ENCODE results near the gene SERPINA1.
"Not testable (repeated sequence)": the region's sequence is repeated elsewhere in the genome, so short reads cannot be mapped to it uniquely, and the experiment has no call there.

The SERPINA1 gene

GRCh38 chr14:94349276-94349675, 39.1 kb downstream of the SERPINA1 start:
- in situ Hi-C loops (cut with MboI; ENCODE audit: low sequenced_read_pairs) = no loop called here

- in situ Hi-C loops (cut with MboI; ENCODE audit: low sequenced_read_pairs) = no loop called here
Observed at GRCh38 chr14:94348836-94349235, 39.6 kb downstream of the SERPINA1 start.

- in situ Hi-C loops (cut with MboI; ENCODE audit: low sequenced_read_pairs) = no loop called here
Observed at GRCh38 chr14:94346841-94347240, 41.6 kb downstream of the SERPINA1 start.

- in situ Hi-C loops (cut with MboI; ENCODE audit: low sequenced_read_pairs) = not testable (repeated sequence)
Observed at GRCh38 chr14:94346065-94346786, 42.2 kb downstream of the SERPINA1 start.

- in situ Hi-C loops (cut with MboI; ENCODE audit: low sequenced_read_pairs) = no loop called here
Observed at GRCh38 chr14:94345344-94346064, 42.9 kb downstream of the SERPINA1 start.

GRCh38 chr14:94344389-94344788, 44.0 kb downstream of the SERPINA1 start:
- in situ Hi-C loops (cut with MboI; ENCODE audit: low sequenced_read_pairs) = no loop called here

- in situ Hi-C loops (cut with MboI; ENCODE audit: low sequenced_read_pairs) = no loop called here
Observed at GRCh38 chr14:94343238-94344005, 45.0 kb downstream of the SERPINA1 start.

GRCh38 chr14:94342334-94342934, 46.0 kb downstream of the SERPINA1 start:
- in situ Hi-C loops (cut with MboI; ENCODE audit: low sequenced_read_pairs) = no loop called here

GRCh38 chr14:94341656-94342333, 46.6 kb downstream of the SERPINA1 start:
- in situ Hi-C loops (cut with MboI; ENCODE audit: low sequenced_read_pairs) = no loop called here

GRCh38 chr14:94340533-94340932, 47.9 kb downstream of the SERPINA1 start:
- in situ Hi-C loops (cut with MboI; ENCODE audit: low sequenced_read_pairs) = no loop called here

- in situ Hi-C loops (cut with MboI; ENCODE audit: low sequenced_read_pairs) = no loop called here
Observed at GRCh38 chr14:94338023-94338422, 50.4 kb downstream of the SERPINA1 start.

- in situ Hi-C loops (cut with MboI; ENCODE audit: low sequenced_read_pairs) = no loop called here
Observed at GRCh38 chr14:94337274-94337673, 51.1 kb downstream of the SERPINA1 start.

- in situ Hi-C loops (cut with MboI; ENCODE audit: low sequenced_read_pairs) = no loop called here
Observed at GRCh38 chr14:94334872-94335271, 53.5 kb downstream of the SERPINA1 start.

- in situ Hi-C loops (cut with MboI; ENCODE audit: low sequenced_read_pairs) = no loop called here
Observed at GRCh38 chr14:94332587-94332986, 55.8 kb downstream of the SERPINA1 start.

GRCh38 chr14:94332063-94332583, 56.3 kb downstream of the SERPINA1 start:
- in situ Hi-C loops (cut with MboI; ENCODE audit: low sequenced_read_pairs) = no loop called here

GRCh38 chr14:94331462-94331861, 56.9 kb downstream of the SERPINA1 start:
- in situ Hi-C loops (cut with MboI; ENCODE audit: low sequenced_read_pairs) = no loop called here

- in situ Hi-C loops (cut with MboI; ENCODE audit: low sequenced_read_pairs) = no loop called here
Observed at GRCh38 chr14:94330857-94331256, 57.5 kb downstream of the SERPINA1 start.

GRCh38 chr14:94330432-94330831, 58.0 kb downstream of the SERPINA1 start:
- in situ Hi-C loops (cut with MboI; ENCODE audit: low sequenced_read_pairs) = no loop called here

GRCh38 chr14:94329857-94330256, 58.5 kb downstream of the SERPINA1 start:
- in situ Hi-C loops (cut with MboI; ENCODE audit: low sequenced_read_pairs) = no loop called here

- in situ Hi-C loops (cut with MboI; ENCODE audit: low sequenced_read_pairs) = no loop called here
Observed at GRCh38 chr14:94328196-94328595, 60.2 kb downstream of the SERPINA1 start.

All from HL-60/S4 treated with phorbol 12-myristate 13-acetate at 8.2 ng/mL for 4 days and 3 days (cell line).